K562 (cell line): ENCODE data around the gene GMPR2. TPM values are rescaled to one million over a fixed set of nuclear protein-coding genes. Genes with fewer than 3 reads are reported as not detected.

ENCODE experiments used
- L3MBTL2 ChIP-seq: fragments of 450-650 bp; IDR thresholded peaks from 2 replicates; pipeline ENCODE4 v1.6.1; 2016; ENCODE audit warnings: mild to moderate bottlenecking, moderate library complexity
- LCOR ChIP-seq: sonication (generic); formaldehyde crosslinking; IDR thresholded peaks from 2 replicates; pipeline ENCODE4 v1.8.0; 2022; ENCODE audit warnings: mild to moderate bottlenecking, missing genetic modification reagents
- MAFK ChIP-seq: IDR thresholded peaks from 2 replicates; pipeline ENCODE4 v1.6.1; 2011; ENCODE audit warnings: low read length, improper control_type of control experiment
- ZNF175 ChIP-seq: fragments of 200-800 bp; sonication (Bioruptor generic); IDR thresholded peaks from 2 replicates; pipeline ENCODE4 v1.6.1; 2016; ENCODE audit warnings: low read depth, mild to moderate bottlenecking, missing genetic modification characterization, missing compliant biosample characterization
- polyA plus RNA-seq, 8 experiments: library from polyadenylated mRNA; depleted of rRNA in 4 of 8; stranded (reverse) in 5 of 8; unstranded in 3 of 8; fragments of >200 nt; fragmentation: Nextera tagmentation in 2 of 8; fragmentation: Illumina TruSeq in 1 of 8; extraction: Ambion mirVana in 2 of 8; extraction: Trizol in 1 of 8; gene quantifications; 2 replicates each; pipeline versions ENCODE4 v1.2.1 to v1.2.3, GENCODE V29; 2011 to 2014; ENCODE audit warnings: inconsistent platforms in 1 of 8, missing spikeins in 1 of 8
- total RNA-seq, 7 experiments: library from RNA; depleted of rRNA in 6 of 7; stranded (reverse); fragments of >200 nt in 6 of 7; fragmentation: Illumina TruSeq in 2 of 7; extraction: Trizol in 2 of 7; gene quantifications; 2 replicates each; pipeline versions ENCODE4 v1.2.1 to v1.2.3, GENCODE V29; 2011 to 2021; ENCODE audit warnings: low replicate concordance in 1 of 7
- TF ChIP-seq, protein P1 (sequence below): IDR thresholded peaks from 3 replicates; pipeline ENCODE4 v1.6.1; 2011; ENCODE audit warnings: borderline replicate concordance, mild to moderate bottlenecking, moderate library complexity; ENCODE audit not compliant: insufficient read length; ENCODE audit errors: extremely low read depth
- TF ChIP-seq, protein P2 (sequence below): fragments of 450-650 bp; IDR thresholded peaks from 2 replicates; pipeline ENCODE4 v1.6.1; 2016; ENCODE audit warnings: mild to moderate bottlenecking, moderate library complexity

Gene GMPR2
- total and polyA plus RNA-seq, 9 of the 15 experiments (the other 6 are each of a cell fraction or from before 2014, with no cell fraction given): 26.4 to 67.4 (median 36.3) TPM

DNA sequence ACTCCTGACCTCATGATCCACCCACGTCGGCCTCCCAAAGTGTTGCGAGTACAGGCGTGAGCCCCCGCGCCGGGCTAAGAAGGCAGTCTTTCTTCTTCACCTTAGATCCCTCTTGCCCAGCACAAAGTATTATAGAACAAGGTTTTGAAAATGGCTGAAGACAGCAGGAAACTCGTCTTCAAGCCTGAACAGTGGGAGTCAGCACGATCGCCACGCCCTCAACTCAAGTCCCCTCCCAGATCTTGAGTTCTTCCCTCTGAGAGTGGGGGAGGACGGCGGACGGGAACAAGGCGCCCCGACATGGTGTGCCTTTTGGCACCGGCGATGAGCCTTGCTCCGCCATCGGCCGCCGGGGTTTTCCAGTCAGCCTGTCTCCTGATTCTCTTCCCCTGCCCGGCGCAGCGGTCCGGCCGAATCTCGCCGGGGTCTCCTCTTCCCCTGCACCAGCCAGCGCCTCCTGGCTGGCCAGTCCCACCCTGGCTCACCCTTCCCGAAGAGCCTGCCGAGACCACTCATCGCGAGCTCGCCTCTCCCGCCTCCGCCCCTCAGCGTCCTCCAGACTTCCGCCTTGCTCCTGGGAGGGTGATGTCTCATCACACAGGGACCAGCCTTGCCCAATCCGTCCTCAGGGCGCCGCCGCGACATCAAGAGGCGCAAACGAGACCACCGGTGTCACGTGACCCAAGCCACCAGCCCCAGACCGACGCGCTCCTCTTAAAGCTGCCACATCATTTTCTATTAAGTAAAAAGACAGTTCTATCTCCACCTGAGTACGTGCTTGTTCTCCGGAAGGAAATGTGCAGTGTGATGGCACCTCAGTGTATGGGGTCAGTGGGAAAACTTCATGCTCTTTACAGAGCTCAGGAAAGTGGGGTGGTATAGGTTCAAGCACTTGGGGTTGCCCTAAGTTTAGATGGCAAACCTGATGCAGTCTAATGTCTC is 19.5 kb upstream of the GMPR2 start, which contains the start of gene CHMP4A (continued):
- TF ChIP-seq, protein P1, sequence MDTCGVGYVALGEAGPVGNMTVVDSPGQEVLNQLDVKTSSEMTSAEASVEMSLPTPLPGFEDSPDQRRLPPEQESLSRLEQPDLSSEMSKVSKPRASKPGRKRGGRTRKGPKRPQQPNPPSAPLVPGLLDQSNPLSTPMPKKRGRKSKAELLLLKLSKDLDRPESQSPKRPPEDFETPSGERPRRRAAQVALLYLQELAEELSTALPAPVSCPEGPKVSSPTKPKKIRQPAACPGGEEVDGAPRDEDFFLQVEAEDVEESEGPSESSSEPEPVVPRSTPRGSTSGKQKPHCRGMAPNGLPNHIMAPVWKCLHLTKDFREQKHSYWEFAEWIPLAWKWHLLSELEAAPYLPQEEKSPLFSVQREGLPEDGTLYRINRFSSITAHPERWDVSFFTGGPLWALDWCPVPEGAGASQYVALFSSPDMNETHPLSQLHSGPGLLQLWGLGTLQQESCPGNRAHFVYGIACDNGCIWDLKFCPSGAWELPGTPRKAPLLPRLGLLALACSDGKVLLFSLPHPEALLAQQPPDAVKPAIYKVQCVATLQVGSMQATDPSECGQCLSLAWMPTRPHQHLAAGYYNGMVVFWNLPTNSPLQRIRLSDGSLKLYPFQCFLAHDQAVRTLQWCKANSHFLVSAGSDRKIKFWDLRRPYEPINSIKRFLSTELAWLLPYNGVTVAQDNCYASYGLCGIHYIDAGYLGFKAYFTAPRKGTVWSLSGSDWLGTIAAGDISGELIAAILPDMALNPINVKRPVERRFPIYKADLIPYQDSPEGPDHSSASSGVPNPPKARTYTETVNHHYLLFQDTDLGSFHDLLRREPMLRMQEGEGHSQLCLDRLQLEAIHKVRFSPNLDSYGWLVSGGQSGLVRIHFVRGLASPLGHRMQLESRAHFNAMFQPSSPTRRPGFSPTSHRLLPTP: no peak
- TF ChIP-seq MAFK: peak; percentile 8; the same call in 1 of the 2 replicates
- TF ChIP-seq L3MBTL2: peak; percentile 56
- TF ChIP-seq, protein P2, sequence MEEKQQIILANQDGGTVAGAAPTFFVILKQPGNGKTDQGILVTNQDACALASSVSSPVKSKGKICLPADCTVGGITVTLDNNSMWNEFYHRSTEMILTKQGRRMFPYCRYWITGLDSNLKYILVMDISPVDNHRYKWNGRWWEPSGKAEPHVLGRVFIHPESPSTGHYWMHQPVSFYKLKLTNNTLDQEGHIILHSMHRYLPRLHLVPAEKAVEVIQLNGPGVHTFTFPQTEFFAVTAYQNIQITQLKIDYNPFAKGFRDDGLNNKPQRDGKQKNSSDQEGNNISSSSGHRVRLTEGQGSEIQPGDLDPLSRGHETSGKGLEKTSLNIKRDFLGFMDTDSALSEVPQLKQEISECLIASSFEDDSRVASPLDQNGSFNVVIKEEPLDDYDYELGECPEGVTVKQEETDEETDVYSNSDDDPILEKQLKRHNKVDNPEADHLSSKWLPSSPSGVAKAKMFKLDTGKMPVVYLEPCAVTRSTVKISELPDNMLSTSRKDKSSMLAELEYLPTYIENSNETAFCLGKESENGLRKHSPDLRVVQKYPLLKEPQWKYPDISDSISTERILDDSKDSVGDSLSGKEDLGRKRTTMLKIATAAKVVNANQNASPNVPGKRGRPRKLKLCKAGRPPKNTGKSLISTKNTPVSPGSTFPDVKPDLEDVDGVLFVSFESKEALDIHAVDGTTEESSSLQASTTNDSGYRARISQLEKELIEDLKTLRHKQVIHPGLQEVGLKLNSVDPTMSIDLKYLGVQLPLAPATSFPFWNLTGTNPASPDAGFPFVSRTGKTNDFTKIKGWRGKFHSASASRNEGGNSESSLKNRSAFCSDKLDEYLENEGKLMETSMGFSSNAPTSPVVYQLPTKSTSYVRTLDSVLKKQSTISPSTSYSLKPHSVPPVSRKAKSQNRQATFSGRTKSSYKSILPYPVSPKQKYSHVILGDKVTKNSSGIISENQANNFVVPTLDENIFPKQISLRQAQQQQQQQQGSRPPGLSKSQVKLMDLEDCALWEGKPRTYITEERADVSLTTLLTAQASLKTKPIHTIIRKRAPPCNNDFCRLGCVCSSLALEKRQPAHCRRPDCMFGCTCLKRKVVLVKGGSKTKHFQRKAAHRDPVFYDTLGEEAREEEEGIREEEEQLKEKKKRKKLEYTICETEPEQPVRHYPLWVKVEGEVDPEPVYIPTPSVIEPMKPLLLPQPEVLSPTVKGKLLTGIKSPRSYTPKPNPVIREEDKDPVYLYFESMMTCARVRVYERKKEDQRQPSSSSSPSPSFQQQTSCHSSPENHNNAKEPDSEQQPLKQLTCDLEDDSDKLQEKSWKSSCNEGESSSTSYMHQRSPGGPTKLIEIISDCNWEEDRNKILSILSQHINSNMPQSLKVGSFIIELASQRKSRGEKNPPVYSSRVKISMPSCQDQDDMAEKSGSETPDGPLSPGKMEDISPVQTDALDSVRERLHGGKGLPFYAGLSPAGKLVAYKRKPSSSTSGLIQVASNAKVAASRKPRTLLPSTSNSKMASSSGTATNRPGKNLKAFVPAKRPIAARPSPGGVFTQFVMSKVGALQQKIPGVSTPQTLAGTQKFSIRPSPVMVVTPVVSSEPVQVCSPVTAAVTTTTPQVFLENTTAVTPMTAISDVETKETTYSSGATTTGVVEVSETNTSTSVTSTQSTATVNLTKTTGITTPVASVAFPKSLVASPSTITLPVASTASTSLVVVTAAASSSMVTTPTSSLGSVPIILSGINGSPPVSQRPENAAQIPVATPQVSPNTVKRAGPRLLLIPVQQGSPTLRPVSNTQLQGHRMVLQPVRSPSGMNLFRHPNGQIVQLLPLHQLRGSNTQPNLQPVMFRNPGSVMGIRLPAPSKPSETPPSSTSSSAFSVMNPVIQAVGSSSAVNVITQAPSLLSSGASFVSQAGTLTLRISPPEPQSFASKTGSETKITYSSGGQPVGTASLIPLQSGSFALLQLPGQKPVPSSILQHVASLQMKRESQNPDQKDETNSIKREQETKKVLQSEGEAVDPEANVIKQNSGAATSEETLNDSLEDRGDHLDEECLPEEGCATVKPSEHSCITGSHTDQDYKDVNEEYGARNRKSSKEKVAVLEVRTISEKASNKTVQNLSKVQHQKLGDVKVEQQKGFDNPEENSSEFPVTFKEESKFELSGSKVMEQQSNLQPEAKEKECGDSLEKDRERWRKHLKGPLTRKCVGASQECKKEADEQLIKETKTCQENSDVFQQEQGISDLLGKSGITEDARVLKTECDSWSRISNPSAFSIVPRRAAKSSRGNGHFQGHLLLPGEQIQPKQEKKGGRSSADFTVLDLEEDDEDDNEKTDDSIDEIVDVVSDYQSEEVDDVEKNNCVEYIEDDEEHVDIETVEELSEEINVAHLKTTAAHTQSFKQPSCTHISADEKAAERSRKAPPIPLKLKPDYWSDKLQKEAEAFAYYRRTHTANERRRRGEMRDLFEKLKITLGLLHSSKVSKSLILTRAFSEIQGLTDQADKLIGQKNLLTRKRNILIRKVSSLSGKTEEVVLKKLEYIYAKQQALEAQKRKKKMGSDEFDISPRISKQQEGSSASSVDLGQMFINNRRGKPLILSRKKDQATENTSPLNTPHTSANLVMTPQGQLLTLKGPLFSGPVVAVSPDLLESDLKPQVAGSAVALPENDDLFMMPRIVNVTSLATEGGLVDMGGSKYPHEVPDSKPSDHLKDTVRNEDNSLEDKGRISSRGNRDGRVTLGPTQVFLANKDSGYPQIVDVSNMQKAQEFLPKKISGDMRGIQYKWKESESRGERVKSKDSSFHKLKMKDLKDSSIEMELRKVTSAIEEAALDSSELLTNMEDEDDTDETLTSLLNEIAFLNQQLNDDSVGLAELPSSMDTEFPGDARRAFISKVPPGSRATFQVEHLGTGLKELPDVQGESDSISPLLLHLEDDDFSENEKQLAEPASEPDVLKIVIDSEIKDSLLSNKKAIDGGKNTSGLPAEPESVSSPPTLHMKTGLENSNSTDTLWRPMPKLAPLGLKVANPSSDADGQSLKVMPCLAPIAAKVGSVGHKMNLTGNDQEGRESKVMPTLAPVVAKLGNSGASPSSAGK: peak; percentile 72
- TF ChIP-seq LCOR (CRISPR knock-in tag): no peak
- TF ChIP-seq ZNF175 (CRISPR knock-in tag): no peak
